SU-DHL-6 (cell line): ENCODE results near the gene PLAC1.

Experiments
- H2AFZ ChIP-seq: fragments of 200-600 bp; sonication (generic); 2 replicates; pipeline ENCODE4 v1.6.1; 2014; ENCODE audit warnings: low read depth, mild to moderate bottlenecking, moderate library complexity, mixed read lengths, antibody characterized with exemption, low read length; ENCODE audit not compliant: severe bottlenecking
- H3F3A ChIP-seq: fragments of 200-600 bp; shearing (Covaris generic); 2 replicates; pipeline ENCODE4 v1.6.0; 2016; ENCODE audit warnings: antibody characterized with exemption, mild to moderate bottlenecking; ENCODE audit not compliant: insufficient read depth
- H3K27ac ChIP-seq: fragments of 200-600 bp; sonication (generic); 2 replicates; pipeline ENCODE4 v1.5.1; 2016; ENCODE audit warnings: low read depth, mild to moderate bottlenecking, low read length, moderate library complexity, mixed read lengths
- H3K27me3 ChIP-seq: fragments of 200-600 bp; sonication (generic), shearing (Covaris generic); 2 replicates; pipeline ENCODE4 v1.6.0; 2014; ENCODE audit warnings: mild to moderate bottlenecking, low read length
- H3K36me3 ChIP-seq: fragments of 200-600 bp; sonication (generic); 2 replicates; pipeline ENCODE4 v1.6.1; 2014; ENCODE audit warnings: mild to moderate bottlenecking, low read length, mixed read lengths
- H3K4me2 ChIP-seq: fragments of 300-600, 200-600 bp; shearing (Covaris generic), sonication (generic); 2 replicates; pipeline ENCODE4 v1.6.0; 2014; ENCODE audit warnings: low read length, low read depth, mild to moderate bottlenecking; ENCODE audit not compliant: poor library complexity, severe bottlenecking
- H3K4me3 ChIP-seq: fragments of 200-600 bp; sonication (generic); 2 replicates; pipeline ENCODE4 v1.5.1; 2014; ENCODE audit warnings: antibody characterized with exemption, low read length, mild to moderate bottlenecking, mixed read lengths; ENCODE audit not compliant: insufficient read depth, poor library complexity, severe bottlenecking
- H3K79me2 ChIP-seq: fragments of 200-600 bp; sonication (generic); 2 replicates; pipeline ENCODE4 v1.6.1; 2014; ENCODE audit warnings: mild to moderate bottlenecking, low read length, moderate library complexity; ENCODE audit not compliant: insufficient read depth
- H3K9ac ChIP-seq: fragments of 200-600 bp; sonication (generic); 2 replicates; pipeline ENCODE4 v1.7.0; 2014; ENCODE audit warnings: mild to moderate bottlenecking, low read length
- H3K9me2 ChIP-seq: fragments of 200-600 bp; sonication (generic); replicated peaks from 2 replicates; pipeline ENCODE4 v1.6.1; 2014; ENCODE audit warnings: low read length; ENCODE audit not compliant: insufficient read depth
- H3K9me3 ChIP-seq: fragments of 200-600 bp; sonication (generic); 2 replicates; pipeline ENCODE4 v1.6.1; 2014; ENCODE audit warnings: low read length, mixed read lengths; ENCODE audit not compliant: insufficient read depth
- H4K20me1 ChIP-seq: fragments of 200-600 bp; sonication (generic); 2 replicates; pipeline ENCODE4 v1.6.1; 2014; ENCODE audit warnings: low read depth, mild to moderate bottlenecking, antibody characterized with exemption, low read length, moderate library complexity, mixed read lengths
- CTCF ChIP-seq: fragments of 200-600 bp; sonication (generic); IDR thresholded peaks from one replicate; pipeline ENCODE4 v1.5.1; 2017; ENCODE audit warnings: antibody characterized with exemption, mild to moderate bottlenecking, low read length, moderate library complexity; ENCODE audit not compliant: insufficient read depth, poor library complexity, severe bottlenecking
- EZH2phosphoT487 ChIP-seq: fragments of 200-600 bp; sonication (generic), shearing (Covaris generic); conservative IDR thresholded peaks from 2 replicates; pipeline ENCODE4 v1.6.1; 2018; ENCODE audit warnings: mild to moderate bottlenecking, antibody characterized with exemption, low read length, moderate library complexity, mixed read lengths

PLAC1 gene

DNA sequence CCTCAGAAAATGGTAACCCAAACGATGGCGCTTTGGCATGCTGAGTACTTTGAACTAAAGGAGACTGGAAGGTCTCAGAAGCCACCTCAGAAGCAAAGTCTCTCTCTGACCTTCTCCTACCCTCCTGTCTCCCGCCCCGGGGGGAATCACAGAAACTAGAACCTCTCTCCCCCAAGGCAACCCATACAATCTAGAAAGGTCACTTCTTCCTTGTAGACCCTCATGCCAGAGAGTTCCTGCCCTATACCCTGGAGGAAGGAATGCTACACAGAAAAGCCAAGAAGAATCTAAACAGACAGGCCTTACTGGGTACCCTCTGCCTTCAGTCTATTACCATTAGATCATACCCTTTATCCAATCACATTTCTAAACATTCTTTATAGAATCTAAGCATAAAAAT lies 8.5 kb downstream of the PLAC1 start:
- Histone ChIP-seq H3K36me3 (no peaks in the 10 kb centered on the region), H3K27ac (no peak overlapping the region), H3K79me2 (no peaks in the 10 kb centered on the region), H3K9me3 (no peaks in the 10 kb centered on the region), H3K4me2 (no peak overlapping the region), H3K9ac (no peak overlapping the region), H4K20me1 (no peaks in the 10 kb centered on the region), H2AFZ (no peak overlapping the region), H3K27me3 (no peaks in the 10 kb centered on the region), H3K4me3 (no peak overlapping the region), H3F3A (no peaks in the 10 kb centered on the region), H3K9me2 (no peaks in the 10 kb centered on the region)
- no peak for TF ChIP-seq CTCF
- no peak for TF ChIP-seq EZH2phosphoT487

- no peaks in the 10 kb centered on the region for H4K20me1 ChIP-seq
- H3K27ac ChIP-seq: no peak overlapping the region
- H3F3A ChIP-seq: no peaks in the 10 kb centered on the region
- H3K4me2 ChIP-seq: no peak overlapping the region
- H3K9me2 ChIP-seq: no peaks in the 10 kb centered on the region
- H3K9me3 ChIP-seq: no peaks in the 10 kb centered on the region
- no peaks in the 10 kb centered on the region for H3K27me3 ChIP-seq
- H3K79me2 ChIP-seq: no peaks in the 10 kb centered on the region
- H2AFZ ChIP-seq: no peak overlapping the region
- no peaks in the 10 kb centered on the region for H3K36me3 ChIP-seq
- H3K4me3 ChIP-seq: no peak overlapping the region
- TF ChIP-seq EZH2phosphoT487 (no peak), CTCF (no peak)
- no peak overlapping the region for H3K9ac ChIP-seq
Measured at GRCh38 chrX:134647477-134647877, 10.8 kb downstream of the PLAC1 start.

DNA sequence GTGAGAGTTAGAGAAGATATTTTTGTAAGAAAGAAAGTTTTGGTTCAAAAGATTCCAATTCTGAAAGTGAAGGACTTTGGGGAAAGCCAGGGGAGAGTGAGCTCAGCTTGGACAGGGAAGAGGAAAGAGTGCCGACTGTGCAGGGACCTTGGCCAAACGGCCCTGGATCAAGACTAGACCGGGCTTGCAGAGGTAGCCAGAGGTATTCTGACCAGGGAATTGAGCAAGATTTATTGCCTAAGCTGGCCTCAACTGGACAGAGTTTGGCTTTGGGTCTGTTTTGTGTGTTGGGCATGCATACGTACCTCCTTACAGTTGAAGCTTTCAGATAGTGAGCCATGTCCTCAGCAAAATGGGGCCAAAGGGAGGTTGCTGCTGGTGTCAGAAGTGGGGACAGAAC lies 11.6 kb downstream of the PLAC1 start:
- no peaks in the 10 kb centered on the region for H3K36me3 ChIP-seq
- H3K9me2 ChIP-seq: no peaks in the 10 kb centered on the region
- H3K79me2 ChIP-seq: no peaks in the 10 kb centered on the region
- no peaks in the 10 kb centered on the region for H3K27me3 ChIP-seq
- no peak overlapping the region for H2AFZ ChIP-seq
- H3K4me3 ChIP-seq: no peak overlapping the region
- no peak for TF ChIP-seq CTCF
- no peak for TF ChIP-seq EZH2phosphoT487
- no peaks in the 10 kb centered on the region for H3F3A ChIP-seq
- no peak overlapping the region for H3K4me2 ChIP-seq
- H3K27ac ChIP-seq: no peak overlapping the region
- no peaks in the 10 kb centered on the region for H3K9me3 ChIP-seq
- no peak overlapping the region for H3K9ac ChIP-seq
- no peaks in the 10 kb centered on the region for H4K20me1 ChIP-seq
